GM19193 (cell line): ENCODE results near the gene DNM1.

Experiments used
- POLR2A ChIP-seq: IDR thresholded peaks from 4 replicates; pipeline ENCODE4 v1.6.1; 2011; ENCODE audit not compliant: insufficient read depth, insufficient read length; ENCODE audit errors: extremely low read depth

The DNM1 gene

DNA sequence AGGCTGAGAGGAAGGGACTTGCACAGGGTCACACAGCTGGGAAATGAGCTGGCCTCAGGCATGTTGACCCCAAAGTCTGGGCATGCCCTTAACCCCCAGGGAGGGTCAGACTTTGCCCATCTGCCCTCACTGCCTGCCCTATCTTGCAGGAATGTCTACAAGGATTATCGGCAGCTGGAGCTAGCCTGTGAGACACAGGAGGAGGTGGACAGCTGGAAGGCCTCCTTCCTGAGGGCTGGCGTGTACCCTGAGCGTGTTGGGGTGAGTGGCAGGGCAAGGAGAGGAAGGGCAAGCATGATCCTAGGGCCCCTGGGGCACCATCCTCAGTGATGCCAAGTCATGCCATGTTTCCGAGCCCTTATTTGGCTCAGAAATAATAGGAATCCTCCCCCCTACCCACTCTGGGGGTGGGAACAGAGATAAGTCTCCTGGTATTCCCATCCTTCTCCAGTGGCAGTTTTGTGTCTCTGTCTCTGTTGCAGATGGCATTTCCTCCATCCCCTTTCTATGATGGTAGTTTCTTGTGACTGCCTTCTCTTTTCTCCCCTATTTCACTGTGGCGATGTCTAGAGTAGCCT lies 44.1 kb downstream of the DNM1 start:
- TF ChIP-seq POLR2A = no peak

DNA sequence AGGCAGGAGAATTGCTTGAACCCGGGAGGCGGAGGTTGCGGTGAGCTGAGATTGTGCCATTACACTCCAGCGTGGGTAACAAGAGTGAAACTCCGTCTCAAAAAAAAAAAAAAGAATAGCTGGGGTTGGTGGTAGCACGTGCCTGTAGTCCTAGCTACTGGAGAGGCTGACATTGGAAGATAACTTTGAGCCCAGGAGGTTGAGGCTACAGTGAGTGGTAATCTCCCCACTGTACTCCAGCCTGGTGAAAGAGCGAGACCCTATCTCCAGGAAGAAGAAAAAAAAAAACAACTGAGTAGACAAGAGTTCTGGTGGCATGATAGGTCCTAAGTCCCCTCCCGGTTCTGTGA lies 46.4 kb downstream of the DNM1 start:
- no peak for TF ChIP-seq POLR2A

DNA sequence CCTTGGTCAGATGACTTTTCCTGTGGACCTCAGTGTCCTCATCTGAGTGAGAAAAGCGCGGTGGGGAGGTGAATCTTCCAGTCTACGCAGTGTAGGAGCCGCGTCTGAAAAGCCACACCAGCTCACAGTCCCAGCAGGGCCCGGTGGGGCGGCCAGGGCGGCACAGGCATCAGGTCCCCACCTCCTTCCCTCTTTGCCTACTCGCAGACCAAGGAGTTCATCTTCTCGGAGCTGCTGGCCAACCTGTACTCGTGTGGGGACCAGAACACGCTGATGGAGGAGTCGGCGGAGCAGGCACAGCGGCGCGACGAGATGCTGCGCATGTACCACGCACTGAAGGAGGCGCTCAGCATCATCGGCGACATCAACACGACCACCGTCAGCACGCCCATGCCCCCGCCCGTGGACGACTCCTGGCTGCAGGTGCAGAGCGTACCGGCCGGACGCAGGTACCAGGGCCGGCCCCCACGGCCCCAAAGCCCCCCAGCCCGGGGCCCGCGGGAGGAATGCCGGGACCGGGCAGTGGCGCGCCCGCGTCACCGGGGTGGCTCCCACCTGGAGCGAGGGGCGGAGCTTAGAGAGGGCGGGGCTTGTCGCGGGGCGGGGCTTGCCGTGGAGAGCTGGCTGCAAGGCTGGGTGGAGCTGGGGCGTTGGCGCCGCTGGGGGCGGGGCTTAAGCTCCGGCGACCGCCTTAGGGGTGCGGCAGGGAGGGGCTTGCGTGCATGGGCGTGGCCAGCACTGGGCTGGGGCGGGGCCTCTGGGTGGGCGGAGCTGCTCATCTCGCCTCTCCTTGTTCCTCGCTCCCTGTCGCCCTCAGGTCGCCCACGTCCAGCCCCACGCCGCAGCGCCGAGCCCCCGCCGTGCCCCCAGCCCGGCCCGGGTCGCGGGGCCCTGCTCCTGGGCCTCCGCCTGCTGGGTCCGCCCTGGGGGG lies 47.0 kb downstream of the DNM1 start:
- no peak for TF ChIP-seq POLR2A

DNA sequence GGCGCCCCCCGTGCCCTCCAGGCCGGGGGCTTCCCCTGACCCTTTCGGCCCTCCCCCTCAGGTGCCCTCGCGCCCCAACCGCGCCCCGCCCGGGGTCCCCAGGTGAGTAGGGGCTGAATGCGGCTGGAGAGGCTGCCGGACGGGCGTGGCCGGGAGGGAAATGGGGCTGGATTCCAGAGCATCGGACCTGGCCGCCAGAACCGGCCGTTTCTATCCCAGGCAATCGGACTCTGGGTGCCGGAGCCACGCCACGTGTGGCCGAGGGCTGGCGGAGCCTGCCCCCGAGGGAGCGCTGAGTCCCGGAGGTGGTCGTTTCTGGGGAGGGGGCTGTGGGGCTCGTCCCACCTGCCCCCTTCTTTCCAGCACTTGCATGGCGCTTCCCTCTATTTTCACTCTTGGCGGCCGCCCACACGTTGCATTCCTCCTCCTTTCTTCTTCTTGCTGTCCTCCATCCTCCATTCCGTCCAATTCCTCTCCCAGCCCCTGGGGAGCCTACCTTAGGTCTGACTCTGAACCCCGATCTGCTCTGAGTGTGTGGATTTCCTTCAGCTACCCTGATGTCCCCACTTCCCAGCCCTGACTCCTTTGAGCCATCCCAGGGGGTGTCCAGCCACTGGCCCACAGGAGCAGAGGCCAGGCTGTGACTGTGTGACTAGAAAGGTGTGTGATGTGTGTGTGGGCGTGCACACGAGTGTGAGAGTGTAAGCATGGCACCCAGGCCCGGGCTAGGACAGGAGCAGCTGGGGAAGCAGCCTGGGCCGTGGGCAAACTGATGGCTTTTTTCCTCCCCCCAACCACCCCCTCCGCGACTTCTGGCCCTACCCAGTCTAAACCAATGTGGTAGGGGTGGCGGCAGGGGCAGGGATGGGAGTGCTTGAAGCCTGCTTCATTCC lies 47.9 kb downstream of the DNM1 start:
- TF ChIP-seq POLR2A = no peak

DNA sequence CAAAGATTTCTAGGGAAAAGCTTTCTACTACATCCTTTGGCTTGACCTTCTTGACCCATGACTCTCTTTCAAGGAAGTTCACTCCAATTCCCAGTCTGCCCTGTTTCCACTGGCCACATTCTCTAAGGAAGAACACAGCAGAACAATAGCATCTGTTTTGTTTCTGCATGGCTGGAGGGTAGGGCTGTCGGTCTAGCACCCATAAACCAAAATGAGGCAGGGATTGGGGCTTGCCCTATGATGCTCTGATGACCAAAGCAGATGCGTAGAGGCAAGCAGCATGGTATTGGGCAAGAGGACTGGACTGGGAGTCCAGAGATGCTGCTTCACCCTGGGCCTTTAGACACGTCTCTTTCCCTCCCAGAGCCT lies 48.5 kb downstream of the DNM1 start:
- no peak for TF ChIP-seq POLR2A

DNA sequence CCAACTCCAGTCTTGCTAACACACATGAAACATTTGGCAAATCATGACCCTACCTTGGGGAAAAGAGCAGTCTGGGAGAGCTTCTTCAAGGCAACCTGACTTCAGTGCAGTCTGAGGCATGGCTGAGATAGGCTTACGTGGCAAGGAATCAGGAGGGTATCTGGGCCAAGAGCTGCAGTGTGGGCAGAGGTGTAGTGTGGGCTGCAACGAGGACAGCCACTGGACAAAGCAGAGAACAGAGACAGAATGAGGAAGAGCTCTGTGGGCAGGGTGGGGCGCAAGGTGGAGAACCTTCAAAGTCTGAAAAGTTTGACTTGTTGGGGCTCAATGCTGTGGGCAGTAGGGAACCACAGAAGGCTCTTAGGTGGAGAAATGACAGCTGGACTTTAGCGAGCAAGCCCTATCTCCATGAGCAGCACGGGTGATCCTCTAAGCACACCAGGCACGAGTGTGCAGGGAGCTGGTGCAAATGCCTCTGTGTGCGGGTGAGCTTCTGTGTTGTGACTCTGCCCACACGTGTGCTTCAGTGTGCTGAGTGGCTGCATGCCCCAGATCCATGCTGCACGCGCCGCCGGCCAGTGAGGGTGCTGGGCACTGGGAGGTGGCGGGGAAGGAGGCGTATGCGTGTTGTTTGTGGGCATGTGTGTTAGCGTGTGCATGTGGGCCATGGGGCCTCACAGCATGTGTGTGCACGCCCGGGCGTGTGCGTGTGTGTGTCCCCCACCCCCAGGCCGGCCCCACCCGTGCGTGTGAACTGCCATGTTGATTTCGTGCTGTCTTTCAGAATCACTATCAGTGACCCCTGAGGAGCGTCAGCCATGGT lies 49.3 kb downstream of the DNM1 start:
- no peak for TF ChIP-seq POLR2A

DNA sequence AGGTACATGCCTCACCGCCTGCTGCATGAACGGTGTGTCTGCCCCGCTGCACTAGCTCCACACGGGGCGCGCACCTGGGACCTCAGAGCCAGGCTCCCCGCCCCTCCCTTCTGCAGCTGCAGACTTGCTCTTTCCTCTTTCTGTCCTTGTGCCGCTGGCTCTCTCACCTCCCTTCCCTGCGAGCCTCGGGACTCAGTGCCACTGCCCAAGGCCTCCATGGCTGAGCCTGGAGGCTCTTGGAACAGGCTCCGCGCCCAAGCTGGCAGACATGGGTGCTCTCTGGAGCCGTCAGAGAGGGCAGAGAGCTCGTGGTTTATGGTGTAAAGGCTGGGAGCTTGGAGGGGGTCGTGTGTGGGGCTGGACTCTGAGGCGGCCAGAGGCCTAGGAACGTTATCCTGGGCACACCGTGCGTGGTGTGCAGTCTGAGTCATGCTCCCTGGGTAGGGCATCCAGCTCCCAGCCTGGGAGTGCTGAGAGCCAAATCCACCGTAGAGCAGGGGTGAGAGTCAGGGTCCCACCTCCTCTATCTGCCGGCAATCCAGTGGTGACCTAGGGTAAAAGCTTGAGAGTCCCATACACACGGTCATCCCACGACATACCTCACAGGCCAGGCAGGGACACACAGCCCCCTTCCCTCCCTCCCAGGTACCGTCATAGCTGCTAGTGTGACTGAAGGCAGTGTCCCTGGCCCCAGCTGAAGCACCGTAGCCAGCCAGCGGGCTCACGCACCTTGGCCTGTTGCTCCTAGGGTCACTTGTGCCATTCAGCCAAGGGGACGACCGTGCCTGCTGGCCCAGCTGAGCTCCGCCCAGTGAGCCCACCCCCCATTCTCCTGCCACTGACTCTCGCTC lies 50.2 kb downstream of the DNM1 start:
- TF ChIP-seq POLR2A = no peak

DNA sequence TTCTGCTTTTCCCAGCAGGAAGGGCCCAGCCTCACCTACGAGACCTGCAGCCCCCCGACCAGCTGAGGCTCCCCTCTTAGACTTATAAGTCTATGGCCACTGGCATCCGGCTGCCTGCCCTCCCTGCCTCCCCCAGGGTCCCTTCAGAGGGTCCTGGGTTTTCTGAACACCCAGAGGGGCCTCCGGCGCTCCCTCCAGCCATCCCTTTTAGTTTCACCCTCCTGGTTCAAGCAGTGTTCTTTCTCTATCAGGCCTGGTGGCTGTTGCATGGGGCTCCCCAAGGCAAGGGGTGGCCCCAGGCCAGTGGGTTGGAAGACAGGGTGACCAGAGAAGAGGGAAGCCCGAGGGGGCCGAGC lies 50.8 kb downstream of the DNM1 start:
- no peak for TF ChIP-seq POLR2A

DNA sequence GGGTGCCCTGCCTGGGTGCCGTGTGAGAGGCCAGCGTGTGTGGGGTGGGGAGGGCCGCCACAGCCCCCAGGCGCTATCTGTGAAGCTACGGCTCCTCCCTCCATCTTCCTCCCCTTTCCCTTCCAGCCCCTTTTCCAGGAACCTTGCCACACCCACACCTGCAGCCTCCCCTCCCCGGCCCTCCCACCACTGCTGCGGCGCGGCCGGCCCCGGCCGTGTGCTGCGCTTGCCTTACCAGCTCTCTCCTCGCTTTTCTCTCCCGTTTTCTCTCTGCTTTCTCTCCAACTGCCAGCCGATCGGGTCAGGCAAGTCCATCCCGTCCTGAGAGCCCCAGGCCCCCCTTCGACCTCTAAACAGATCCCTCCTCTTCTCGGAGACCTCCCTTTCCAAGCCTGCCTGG lies 51.2 kb downstream of the DNM1 start:
- TF ChIP-seq POLR2A = no peak

DNA sequence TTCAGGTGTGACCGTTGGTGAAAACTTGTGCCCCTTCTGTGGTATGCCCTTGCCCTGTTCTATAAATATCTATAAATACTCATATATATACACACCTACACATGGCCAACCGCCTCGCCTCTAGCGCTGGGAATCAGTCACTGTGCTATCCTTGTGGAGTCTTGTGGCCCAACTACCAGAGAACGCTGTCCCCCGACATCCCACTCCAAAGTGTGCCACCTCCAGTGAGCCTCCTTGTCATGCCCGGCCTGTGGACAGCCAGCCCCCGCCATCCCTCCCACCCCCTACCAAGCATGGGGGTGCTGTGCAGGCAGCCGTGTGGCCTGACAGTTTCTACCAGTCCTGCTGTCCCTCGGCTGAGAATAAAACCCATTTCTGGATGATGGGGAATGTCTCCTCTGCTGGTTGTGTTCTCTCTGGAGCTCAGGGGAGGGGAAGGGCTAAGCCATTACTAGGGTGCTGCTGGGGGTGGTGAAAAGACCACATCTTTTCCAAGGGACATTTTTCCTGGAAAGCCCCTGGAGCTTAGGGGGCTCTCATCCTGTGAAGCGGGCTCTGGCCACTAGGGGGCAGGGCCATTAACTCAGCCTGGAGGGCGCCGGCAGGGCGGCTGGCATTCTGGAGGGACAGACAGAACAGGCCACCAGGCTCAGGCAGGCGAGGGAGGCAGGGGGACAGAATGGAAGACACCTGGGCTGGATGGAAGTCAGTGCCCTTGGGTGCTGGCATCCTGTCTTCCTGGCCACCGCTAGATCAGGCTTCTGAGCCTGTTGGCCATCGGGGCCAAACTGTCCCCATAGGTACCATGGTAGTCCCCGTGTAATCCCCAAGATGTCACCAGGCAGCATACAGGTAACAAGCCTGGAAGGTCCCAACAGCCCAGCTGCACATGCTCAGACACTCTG lies 51.9 kb downstream of the DNM1 start:
- no peak for TF ChIP-seq POLR2A

DNA sequence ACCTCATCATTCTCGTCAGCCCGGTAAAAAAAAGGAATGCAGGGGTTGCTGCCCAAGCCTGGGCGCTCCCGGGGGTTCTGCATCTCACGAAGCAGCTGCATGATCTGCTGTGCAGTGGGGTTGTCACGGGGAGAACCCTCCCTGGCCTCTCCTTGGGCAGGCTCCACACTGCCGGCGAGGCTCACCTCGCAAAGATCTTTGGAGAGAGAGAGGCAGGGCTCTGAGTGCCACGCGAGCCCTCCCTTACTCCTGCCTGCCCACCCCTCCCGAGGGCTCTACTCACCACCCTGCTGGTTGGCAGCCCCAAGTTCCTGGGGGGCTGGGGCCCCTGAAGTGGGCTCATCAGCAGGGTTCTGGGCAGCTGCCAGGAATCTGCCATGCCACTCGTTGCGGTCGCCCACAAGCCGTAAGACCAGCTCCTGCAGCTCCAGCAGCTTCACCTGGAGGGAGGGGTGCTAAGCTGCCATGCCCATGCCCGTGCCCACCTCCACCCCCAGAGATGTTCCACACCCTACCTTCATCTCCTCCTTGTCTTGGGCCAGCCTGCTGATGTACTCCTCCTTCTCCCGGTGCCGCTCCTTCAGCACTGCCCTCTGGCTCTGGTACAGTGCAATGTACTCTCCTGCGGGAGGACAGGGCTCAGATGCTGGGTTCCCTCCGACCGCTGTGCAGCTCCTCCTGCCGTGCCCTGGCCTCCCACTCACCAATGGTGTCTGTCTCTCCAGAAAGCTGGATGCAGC lies 54.1 kb downstream of the DNM1 start:
- TF ChIP-seq POLR2A = no peak

DNA sequence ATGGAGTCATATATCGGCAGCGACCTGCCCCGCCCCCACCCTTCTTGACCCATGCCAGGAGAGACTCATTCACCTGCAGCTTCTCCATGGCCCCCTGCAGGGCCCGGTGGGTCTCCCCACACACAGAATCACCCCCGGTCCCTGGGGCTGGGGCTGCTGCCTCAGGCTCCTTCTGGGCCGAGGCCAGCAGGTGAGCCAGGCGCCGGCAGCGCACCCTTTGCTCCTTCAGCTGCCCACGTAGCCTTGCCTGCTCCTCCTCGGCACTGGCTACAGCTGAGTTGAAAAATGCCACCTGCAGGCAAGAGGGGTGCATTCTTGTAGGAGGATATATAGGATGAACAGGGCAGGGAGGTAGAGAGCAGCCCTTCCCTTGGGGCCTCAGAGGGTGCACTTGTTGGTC lies 54.7 kb downstream of the DNM1 start:
- TF ChIP-seq POLR2A = no peak
